ENCODE results near the gene DCAF7. TPM values are rescaled to one million over a fixed set of nuclear protein-coding genes. Genes with fewer than 3 reads are reported as not detected.

Gene DCAF7
- total RNA-seq, 1 experiment from 2014 or later = 144 TPM

DNA sequence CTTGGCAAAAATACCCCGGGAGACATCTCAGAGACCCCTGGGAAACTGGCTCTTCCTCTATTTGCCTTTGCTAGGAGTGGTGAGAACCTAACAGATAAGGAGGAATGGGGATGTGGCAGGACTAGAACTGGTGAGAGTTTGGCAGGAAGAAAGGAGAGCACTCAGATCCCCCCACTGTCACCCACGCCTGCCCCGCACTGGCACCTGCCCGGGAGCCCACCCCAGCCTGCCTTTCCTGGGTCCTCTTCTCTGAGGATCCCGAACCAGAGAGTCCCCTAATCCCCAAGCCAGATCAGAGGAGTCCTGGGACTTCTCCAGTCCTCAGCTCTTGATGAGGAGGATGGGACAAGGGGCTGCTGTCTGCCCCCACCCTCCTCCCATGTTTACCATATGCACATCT, 23.4 kb upstream of the DCAF7 start:
- ChIA-PET CTCF (no interaction called here), POLR2A (no interaction called here), RAD21 (ENCODE audit: low non-redundant PET in 1 of 2, low total read pairs in 2 of 2, uncharacterized antibody in 2 of 2, unreplicated experiment in 2 of 2) (no interaction called here)
- intact Hi-C loops (cut with micrococcal nuclease) = no loop called here
- no peak overlapping the region for H3K4me3 ChIP-seq (replicated peaks in 1 of 2; ENCODE audit: low read depth in 1 of 2, low read length in 2 of 2)
- ATAC-seq (no peak), DNase-seq (ENCODE audit: low read depth, low spot score) (no peak)
- no TSS peak for BruUV-seq (replicated peaks)
- no peaks in the 10 kb centered on the region for H3K9me3 ChIP-seq (ENCODE audit: control insufficient read depth in 1 of 2, insufficient read depth in 1 of 2, low read depth in 1 of 2, low read length in 2 of 2)
- no peak for TF ChIP-seq POLR2AphosphoS5 (IDR thresholded peaks at IDR 0.05; ENCODE audit: low read depth, low read length)
- TF ChIP-seq FOSL1 (IDR thresholded peaks at IDR 0.05; ENCODE audit: low read depth) = no peak
- no peak for TF ChIP-seq CEBPB (IDR thresholded peaks at IDR 0.05; ENCODE audit: low read depth)
- TF ChIP-seq TCF7L2 (IDR thresholded peaks at IDR 0.05; ENCODE audit: borderline replicate concordance, extremely low read depth, insufficient read depth, insufficient read length) = no peak
- TF ChIP-seq EZH2phosphoT487 (IDR thresholded peaks at IDR 0.05; ENCODE audit: borderline replicate concordance) = no peak
- no peak for TF ChIP-seq ELF1 (IDR thresholded peaks at IDR 0.05; ENCODE audit: borderline replicate concordance, low read depth)
- TF ChIP-seq, protein P1, sequence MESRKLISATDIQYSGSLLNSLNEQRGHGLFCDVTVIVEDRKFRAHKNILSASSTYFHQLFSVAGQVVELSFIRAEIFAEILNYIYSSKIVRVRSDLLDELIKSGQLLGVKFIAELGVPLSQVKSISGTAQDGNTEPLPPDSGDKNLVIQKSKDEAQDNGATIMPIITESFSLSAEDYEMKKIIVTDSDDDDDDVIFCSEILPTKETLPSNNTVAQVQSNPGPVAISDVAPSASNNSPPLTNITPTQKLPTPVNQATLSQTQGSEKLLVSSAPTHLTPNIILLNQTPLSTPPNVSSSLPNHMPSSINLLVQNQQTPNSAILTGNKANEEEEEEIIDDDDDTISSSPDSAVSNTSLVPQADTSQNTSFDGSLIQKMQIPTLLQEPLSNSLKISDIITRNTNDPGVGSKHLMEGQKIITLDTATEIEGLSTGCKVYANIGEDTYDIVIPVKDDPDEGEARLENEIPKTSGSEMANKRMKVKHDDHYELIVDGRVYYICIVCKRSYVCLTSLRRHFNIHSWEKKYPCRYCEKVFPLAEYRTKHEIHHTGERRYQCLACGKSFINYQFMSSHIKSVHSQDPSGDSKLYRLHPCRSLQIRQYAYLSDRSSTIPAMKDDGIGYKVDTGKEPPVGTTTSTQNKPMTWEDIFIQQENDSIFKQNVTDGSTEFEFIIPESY (IDR thresholded peaks at IDR 0.05; ENCODE audit: extremely low read depth, insufficient replicate concordance, low read length) = no peak
- TF ChIP-seq, protein P2, sequence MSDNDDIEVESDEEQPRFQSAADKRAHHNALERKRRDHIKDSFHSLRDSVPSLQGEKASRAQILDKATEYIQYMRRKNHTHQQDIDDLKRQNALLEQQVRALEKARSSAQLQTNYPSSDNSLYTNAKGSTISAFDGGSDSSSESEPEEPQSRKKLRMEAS (IDR thresholded peaks at IDR 0.05) = no peak
- TF ChIP-seq POLR2A (IDR thresholded peaks at IDR 0.05; ENCODE audit: borderline replicate concordance, extremely low read depth, insufficient read depth, insufficient read length) = no peak
- TF ChIP-seq ZFX (IDR thresholded peaks at IDR 0.05) = no peak
- TF ChIP-seq JUND (IDR thresholded peaks at IDR 0.05) = no peak
- TF ChIP-seq SP1 (IDR thresholded peaks at IDR 0.05; ENCODE audit: low read depth) = no peak
- no peak for TF ChIP-seq CBX3 (IDR thresholded peaks at IDR 0.05; ENCODE audit: low read depth)
- TF ChIP-seq RAD21 (IDR thresholded peaks at IDR 0.05; ENCODE audit: low read depth) = no peak
- TF ChIP-seq ZNF274 (IDR thresholded peaks at IDR 0.05; ENCODE audit: low read depth, low read length) = no peak
- TF ChIP-seq, protein P3, sequence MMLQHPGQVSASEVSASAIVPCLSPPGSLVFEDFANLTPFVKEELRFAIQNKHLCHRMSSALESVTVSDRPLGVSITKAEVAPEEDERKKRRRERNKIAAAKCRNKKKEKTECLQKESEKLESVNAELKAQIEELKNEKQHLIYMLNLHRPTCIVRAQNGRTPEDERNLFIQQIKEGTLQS (IDR thresholded peaks at IDR 0.05) = no peak
- H3K79me2 ChIP-seq (ENCODE audit: insufficient read depth, low read length) = no peaks in the 10 kb centered on the region
- H3K4me1 ChIP-seq (ENCODE audit: control insufficient read depth in 1 of 2, insufficient read depth in 2 of 2, low read length in 2 of 2) = no peaks in the 10 kb centered on the region
- H3K36me3 ChIP-seq (ENCODE audit: control insufficient read depth in 1 of 2, insufficient read depth in 2 of 2, low read length in 2 of 2) = no peaks in the 10 kb centered on the region
- H3K27ac ChIP-seq (ENCODE audit: low read depth, low read length) = no peak overlapping the region
- peaks cover 30% of the 10 kb centered on the region for H3K27me3 ChIP-seq (ENCODE audit: insufficient read depth, low read length)
- H2AFZ ChIP-seq (ENCODE audit: low read depth, low read length, poor library complexity, severe bottlenecking) = no peak overlapping the region
- H4K20me1 ChIP-seq (ENCODE audit: insufficient read depth) = no peaks in the 10 kb centered on the region
- H3K4me2 ChIP-seq (ENCODE audit: low read length) = no peak overlapping the region
- no peak overlapping the region for H3K9ac ChIP-seq (ENCODE audit: low read length)
- H3K9me2 ChIP-seq (ENCODE audit: insufficient read depth) = no peaks in the 10 kb centered on the region
